ENCODE measurements around the gene SMAP1.

SMAP1 gene

GRCh38 chr6:70667711-70668498 lies at the start of gene SMAP1:
Gene SMAP1 (plus strand): TSS chr6:70667883. CDS start chr6:70668024, 141 bp downstream.
- DNase-seq = peak; percentile 95

- DNase-seq = no peak
Measured at GRCh38 chr6:70620746-70621145, 46.9 kb upstream of the SMAP1 start.

GRCh38 chr6:70622461-70622860 lies 45.2 kb upstream of the SMAP1 start:
- DNase-seq = no peak

- DNase-seq = no peak
Measured at GRCh38 chr6:70625436-70625835, 42.2 kb upstream of the SMAP1 start.

GRCh38 chr6:70627500-70628254 lies 40.0 kb upstream of the SMAP1 start:
- no peak for DNase-seq

- DNase-seq = no peak
Measured at GRCh38 chr6:70629929-70630328, 37.8 kb upstream of the SMAP1 start.

GRCh38 chr6:70633870-70634269 lies 33.8 kb upstream of the SMAP1 start:
- no peak for DNase-seq

- no peak for DNase-seq
Measured at GRCh38 chr6:70636596-70636995, 31.1 kb upstream of the SMAP1 start.

GRCh38 chr6:70638468-70638867 lies 29.2 kb upstream of the SMAP1 start:
- no peak for DNase-seq

- DNase-seq = no peak
Measured at GRCh38 chr6:70651326-70651905, 16.3 kb upstream of the SMAP1 start.

- DNase-seq = no peak
Measured at GRCh38 chr6:70652216-70652615, 15.5 kb upstream of the SMAP1 start.

- no peak for DNase-seq
Measured at GRCh38 chr6:70657706-70658105, 10.0 kb upstream of the SMAP1 start.

- no peak for DNase-seq
Measured at GRCh38 chr6:70663881-70664466, 3.7 kb upstream of the SMAP1 start.

- DNase-seq = no peak
Measured at GRCh38 chr6:70666706-70667105, 977 bp upstream of the SMAP1 start.

- DNase-seq = no peak
Measured at GRCh38 chr6:70667256-70667710, 400 bp upstream of the SMAP1 start.

GRCh38 chr6:70668499-70668812 lies 773 bp downstream of the SMAP1 start:
- DNase-seq = no peak

GRCh38 chr6:70669133-70669532 lies 1.4 kb downstream of the SMAP1 start:
- DNase-seq = no peak

- DNase-seq = no peak
Measured at GRCh38 chr6:70672549-70672948, 4.9 kb downstream of the SMAP1 start.

- peak; percentile 18 for DNase-seq
Measured at GRCh38 chr6:70673054-70673453, 5.4 kb downstream of the SMAP1 start.

- DNase-seq = no peak
Measured at GRCh38 chr6:70673601-70674000, 5.9 kb downstream of the SMAP1 start.

GRCh38 chr6:70675822-70676221 lies 8.1 kb downstream of the SMAP1 start:
- DNase-seq = no peak

GRCh38 chr6:70676821-70677220 lies 9.1 kb downstream of the SMAP1 start:
- DNase-seq = no peak

GRCh38 chr6:70680396-70680795 lies 12.7 kb downstream of the SMAP1 start:
- no peak for DNase-seq

All from retina (tissue), 1 donor.